Loucy (cell line): ENCODE measurements around the gene SYNGR3.

Experiments used
- CTCF ChIP-seq: fragments of 200-600 bp; sonication (generic); conservative IDR thresholded peaks from 2 replicates; pipeline ENCODE4 v1.5.1; 2014; ENCODE audit warnings: mild to moderate bottlenecking, antibody characterized with exemption, low read length
- EZH2phosphoT487 ChIP-seq: fragments of 200-600 bp; IDR thresholded peaks from 2 replicates; pipeline ENCODE4 v1.6.1; 2018; ENCODE audit warnings: antibody characterized with exemption, mild to moderate bottlenecking, moderate library complexity, borderline replicate concordance

DNA sequence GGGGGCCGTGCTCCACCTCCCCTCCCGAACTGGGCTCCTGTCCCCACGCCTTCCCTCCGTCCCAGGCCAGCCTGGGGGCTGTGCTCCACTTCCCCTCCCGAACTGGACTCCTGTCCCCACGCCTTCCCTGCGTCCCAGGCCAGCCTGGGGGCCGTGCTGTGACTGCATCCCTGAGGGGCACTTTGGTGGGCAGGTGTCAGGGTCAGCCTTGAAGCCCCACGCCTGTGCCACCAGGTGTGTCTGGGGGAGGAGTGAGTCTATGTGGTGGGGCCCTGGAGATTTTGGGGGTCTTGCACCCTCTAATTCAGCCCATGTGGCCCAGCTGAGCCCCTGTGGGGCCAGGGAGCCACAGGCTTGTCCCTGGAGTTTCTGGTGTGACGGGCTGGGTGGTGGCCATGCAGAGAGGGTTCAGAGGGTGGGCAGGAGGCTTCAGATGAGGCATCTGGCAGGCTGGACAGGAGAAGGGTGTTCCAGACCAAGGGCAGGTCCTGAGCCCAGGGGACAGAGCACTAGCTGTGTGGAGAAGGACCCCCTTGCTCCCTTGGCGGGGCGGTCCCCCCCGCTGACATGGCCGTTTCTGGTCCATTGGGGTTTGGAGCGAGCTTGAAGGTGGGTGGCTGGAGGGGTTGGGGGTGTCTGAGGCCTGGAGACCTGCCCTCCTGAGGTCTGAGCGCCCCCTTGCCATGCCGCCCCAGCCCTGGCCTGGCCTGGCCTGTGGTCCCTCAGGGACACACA is 45.1 kb downstream of the SYNGR3 start:
- TF ChIP-seq CTCF (no peak), EZH2phosphoT487 (no peak)
